Nephron (organoid): Measurements from ENCODE around the gene PAX5.
A peak's percentile ranks its signal among the peaks of the same experiment; 100 is the strongest.

ENCODE experiments used
- H3K27ac Mint-ChIP-seq, 3 experiments: 2 replicates each; pipeline ENCODE4 v1.8.0; 2020; ENCODE audit warnings: mixed read lengths in 3 of 3, mild to moderate bottlenecking in 2 of 3, moderate library complexity in 1 of 3
- H3K27me3 Mint-ChIP-seq: 2 replicates; pipeline ENCODE4 v1.8.0; 2021; ENCODE audit warnings: low read depth, mild to moderate bottlenecking, moderate library complexity, mixed read lengths
- H3K36me3 Mint-ChIP-seq: 2 replicates; pipeline ENCODE4 v1.8.0; 2020; ENCODE audit warnings: low read depth, mixed read lengths
- H3K4me1 Mint-ChIP-seq: 2 replicates; pipeline ENCODE4 v1.8.0; 2020; ENCODE audit warnings: mixed read lengths
- H3K4me3 Mint-ChIP-seq, 3 experiments: 2 replicates each; pipeline ENCODE4 v1.8.0; 2020; ENCODE audit warnings: mild to moderate bottlenecking in 3 of 3, mixed read lengths in 3 of 3, moderate library complexity in 2 of 3
- H3K9me3 Mint-ChIP-seq: 2 replicates; pipeline ENCODE4 v1.8.0; 2020; ENCODE audit warnings: mixed read lengths
- TF ChIP-seq, protein P1 (sequence below), 3 experiments: fragments of 200-600 bp; sonication (generic); IDR thresholded peaks; one replicate each; pipeline ENCODE4 v1.5.0; 2021; ENCODE audit warnings: antibody characterized with exemption in 3 of 3; ENCODE audit not compliant: unreplicated experiment in 3 of 3

PAX5 gene

GRCh38 chr9:36818965-36819870 lies 214.8 kb downstream of the PAX5 start:
- Mint-ChIP-seq H3K27me3 (peaks cover 58% of the 10 kb centered on the region), H3K9me3 (no peaks in the 10 kb centered on the region), H3K4me3 (peak overlapping the region; percentile 52 to 80 (median 74)), H3K27ac (peak overlapping the region; percentile 46 to 98 (median 81)), H3K36me3 (no peaks in the 10 kb centered on the region), H3K4me1 (peaks cover 34% of the 10 kb centered on the region)
- TF ChIP-seq, protein P1, sequence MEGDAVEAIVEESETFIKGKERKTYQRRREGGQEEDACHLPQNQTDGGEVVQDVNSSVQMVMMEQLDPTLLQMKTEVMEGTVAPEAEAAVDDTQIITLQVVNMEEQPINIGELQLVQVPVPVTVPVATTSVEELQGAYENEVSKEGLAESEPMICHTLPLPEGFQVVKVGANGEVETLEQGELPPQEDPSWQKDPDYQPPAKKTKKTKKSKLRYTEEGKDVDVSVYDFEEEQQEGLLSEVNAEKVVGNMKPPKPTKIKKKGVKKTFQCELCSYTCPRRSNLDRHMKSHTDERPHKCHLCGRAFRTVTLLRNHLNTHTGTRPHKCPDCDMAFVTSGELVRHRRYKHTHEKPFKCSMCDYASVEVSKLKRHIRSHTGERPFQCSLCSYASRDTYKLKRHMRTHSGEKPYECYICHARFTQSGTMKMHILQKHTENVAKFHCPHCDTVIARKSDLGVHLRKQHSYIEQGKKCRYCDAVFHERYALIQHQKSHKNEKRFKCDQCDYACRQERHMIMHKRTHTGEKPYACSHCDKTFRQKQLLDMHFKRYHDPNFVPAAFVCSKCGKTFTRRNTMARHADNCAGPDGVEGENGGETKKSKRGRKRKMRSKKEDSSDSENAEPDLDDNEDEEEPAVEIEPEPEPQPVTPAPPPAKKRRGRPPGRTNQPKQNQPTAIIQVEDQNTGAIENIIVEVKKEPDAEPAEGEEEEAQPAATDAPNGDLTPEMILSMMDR (IDR thresholded peaks at IDR 0.05; ENCODE audit: unreplicated experiment in 3 of 3) = no peak

GRCh38 chr9:36818242-36818938 lies 215.7 kb downstream of the PAX5 start:
- H3K27ac Mint-ChIP-seq = peak overlapping the region; percentile 46 to 98 (median 81)
- no peaks in the 10 kb centered on the region for H3K36me3 Mint-ChIP-seq
- peaks cover 34% of the 10 kb centered on the region for H3K4me1 Mint-ChIP-seq
- peak overlapping the region; percentile 50 to 80 (median 74) for H3K4me3 Mint-ChIP-seq
- TF ChIP-seq, protein P1 (IDR thresholded peaks at IDR 0.05; ENCODE audit: unreplicated experiment in 3 of 3) = no peak
- peaks cover 58% of the 10 kb centered on the region for H3K27me3 Mint-ChIP-seq
- H3K9me3 Mint-ChIP-seq = no peaks in the 10 kb centered on the region

GRCh38 chr9:36817160-36817834 lies 216.8 kb downstream of the PAX5 start:
- Mint-ChIP-seq H3K27ac (peak overlapping the region in 1 of 3 experiments; percentile 29), H3K4me3 (peak overlapping the region; percentile 23 to 52 (median 41)), H3K9me3 (peaks cover 4% of the 10 kb centered on the region), H3K27me3 (peaks cover 50% of the 10 kb centered on the region), H3K4me1 (peaks cover 34% of the 10 kb centered on the region), H3K36me3 (no peaks in the 10 kb centered on the region)
- TF ChIP-seq, protein P1 (IDR thresholded peaks at IDR 0.05; ENCODE audit: unreplicated experiment in 3 of 3) = no peak

GRCh38 chr9:36816371-36816770 lies 217.7 kb downstream of the PAX5 start:
- no peaks in the 10 kb centered on the region for H3K36me3 Mint-ChIP-seq
- peaks cover 41% of the 10 kb centered on the region for H3K27me3 Mint-ChIP-seq
- peak overlapping the region in 1 of 3 experiments; percentile 64 for H3K27ac Mint-ChIP-seq
- peaks cover 33% of the 10 kb centered on the region for H3K4me1 Mint-ChIP-seq
- peak overlapping the region in 2 of 3 experiments; percentile 3 to 48 for H3K4me3 Mint-ChIP-seq
- TF ChIP-seq, protein P1 (IDR thresholded peaks at IDR 0.05; ENCODE audit: unreplicated experiment in 3 of 3) = no peak
- H3K9me3 Mint-ChIP-seq = peaks cover 4% of the 10 kb centered on the region

DNA sequence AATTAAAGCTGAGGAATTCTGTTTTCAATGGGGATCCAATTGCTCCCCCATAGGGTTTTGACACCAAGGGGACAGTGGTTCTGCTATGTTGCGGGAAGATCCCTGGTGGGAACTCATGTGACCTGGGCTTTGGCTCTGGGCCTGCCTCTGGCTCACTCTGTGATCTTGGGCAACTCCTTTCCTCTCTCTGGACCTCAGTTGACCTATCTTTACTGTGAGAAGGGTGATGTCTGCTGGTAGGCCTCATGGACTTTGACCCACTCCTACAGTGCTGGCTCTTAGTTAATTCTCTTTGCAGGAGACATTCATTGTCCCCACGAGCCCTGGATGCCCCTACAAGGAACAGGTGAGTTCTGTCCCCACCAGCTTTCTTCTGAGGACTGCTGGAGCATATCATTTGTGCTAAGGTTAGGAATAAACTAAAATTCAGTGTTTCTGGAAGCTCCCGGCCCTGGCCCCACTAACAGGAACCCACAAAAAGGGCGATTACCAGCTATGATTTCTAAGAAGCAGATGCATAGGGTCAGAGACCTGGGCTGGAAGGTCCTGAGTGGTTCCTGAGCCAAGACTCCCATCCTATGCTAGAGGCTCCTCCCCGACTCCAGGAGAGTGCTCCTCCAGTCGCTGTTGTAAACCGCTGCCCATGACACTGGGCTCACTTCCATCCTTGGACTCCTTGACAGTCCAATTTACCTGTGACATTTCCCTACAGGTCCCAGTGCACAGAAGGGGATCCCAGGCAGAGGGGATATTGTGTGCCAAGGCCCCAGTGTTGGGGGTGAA lies 218.3 kb downstream of the PAX5 start:
- peak overlapping the region in 1 of 3 experiments; percentile 64 for H3K27ac Mint-ChIP-seq
- H3K4me1 Mint-ChIP-seq = peaks cover 27% of the 10 kb centered on the region
- TF ChIP-seq, protein P1 (IDR thresholded peaks at IDR 0.05; ENCODE audit: unreplicated experiment in 3 of 3) = no peak
- H3K36me3 Mint-ChIP-seq = no peaks in the 10 kb centered on the region
- peaks cover 35% of the 10 kb centered on the region for H3K27me3 Mint-ChIP-seq
- peaks cover 4% of the 10 kb centered on the region for H3K9me3 Mint-ChIP-seq
- peak overlapping the region in 2 of 3 experiments; percentile 3 to 48 for H3K4me3 Mint-ChIP-seq
